Choroid plexus epithelial cell (primary cell): ENCODE data around the gene TGFBR2.
"Not testable (repeated sequence)": the region's sequence is repeated elsewhere in the genome, so short reads cannot be mapped to it uniquely, and the experiment has no call there.

Experiments
- DNase-seq: peaks from one replicate; pipeline ENCODE4 v3.0.0-alpha.2; 2010; ENCODE audit warnings: low read depth
- H3K4me3 ChIP-seq: 2 replicates; pipeline ENCODE4 v1.5.1; 2011; ENCODE audit warnings: low read depth, mild to moderate bottlenecking, control low read depth, low read length, moderate library complexity
- TF ChIP-seq, protein P1 (sequence below): conservative IDR thresholded peaks from 2 replicates; pipeline ENCODE4 v1.5.1; 2011; ENCODE audit warnings: low read depth, mild to moderate bottlenecking, control low read depth, inconsistent platforms, low read length, moderate library complexity

Gene TGFBR2

GRCh38 chr3:30619318-30619717, 12.9 kb downstream of the TGFBR2 start:
- H3K4me3 ChIP-seq, result no peak overlapping the region
- no peak for DNase-seq
- TF ChIP-seq, protein P1, sequence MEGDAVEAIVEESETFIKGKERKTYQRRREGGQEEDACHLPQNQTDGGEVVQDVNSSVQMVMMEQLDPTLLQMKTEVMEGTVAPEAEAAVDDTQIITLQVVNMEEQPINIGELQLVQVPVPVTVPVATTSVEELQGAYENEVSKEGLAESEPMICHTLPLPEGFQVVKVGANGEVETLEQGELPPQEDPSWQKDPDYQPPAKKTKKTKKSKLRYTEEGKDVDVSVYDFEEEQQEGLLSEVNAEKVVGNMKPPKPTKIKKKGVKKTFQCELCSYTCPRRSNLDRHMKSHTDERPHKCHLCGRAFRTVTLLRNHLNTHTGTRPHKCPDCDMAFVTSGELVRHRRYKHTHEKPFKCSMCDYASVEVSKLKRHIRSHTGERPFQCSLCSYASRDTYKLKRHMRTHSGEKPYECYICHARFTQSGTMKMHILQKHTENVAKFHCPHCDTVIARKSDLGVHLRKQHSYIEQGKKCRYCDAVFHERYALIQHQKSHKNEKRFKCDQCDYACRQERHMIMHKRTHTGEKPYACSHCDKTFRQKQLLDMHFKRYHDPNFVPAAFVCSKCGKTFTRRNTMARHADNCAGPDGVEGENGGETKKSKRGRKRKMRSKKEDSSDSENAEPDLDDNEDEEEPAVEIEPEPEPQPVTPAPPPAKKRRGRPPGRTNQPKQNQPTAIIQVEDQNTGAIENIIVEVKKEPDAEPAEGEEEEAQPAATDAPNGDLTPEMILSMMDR, result no peak

- TF ChIP-seq, protein P1, result no peak
- no peak overlapping the region for H3K4me3 ChIP-seq
- no peak for DNase-seq
These were observed 14.3 kb downstream of the TGFBR2 start for GRCh38 chr3:30620402-30621360.

GRCh38 chr3:30621576-30621975, 15.2 kb downstream of the TGFBR2 start:
- TF ChIP-seq, protein P1, result no peak
- DNase-seq, result no peak
- H3K4me3 ChIP-seq, result no peak overlapping the region

DNA sequence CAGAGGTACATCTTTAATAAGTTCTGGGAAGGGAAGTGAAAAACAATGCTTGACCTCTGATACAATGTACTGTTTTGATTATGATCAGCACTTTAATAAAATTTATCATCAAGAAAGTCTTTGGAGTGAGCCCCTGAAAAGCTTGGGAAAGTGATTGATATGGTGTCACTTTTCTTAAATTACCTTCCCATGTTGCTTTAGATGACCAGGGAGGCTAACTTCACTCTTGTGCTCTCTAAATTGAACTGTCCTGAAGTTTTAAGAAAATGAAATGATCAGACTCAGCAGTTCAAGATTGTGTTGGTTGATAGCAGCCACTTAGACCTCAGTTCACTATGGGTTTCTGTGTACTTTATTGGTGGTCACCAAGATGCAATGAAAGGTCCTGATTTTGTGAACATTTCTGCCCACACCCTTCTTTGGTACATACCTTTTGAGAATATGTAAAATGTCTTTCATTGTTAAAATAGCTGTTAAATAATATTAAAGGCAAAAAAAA, 15.7 kb downstream of the TGFBR2 start:
- DNase-seq, result no peak
- TF ChIP-seq, protein P1, result no peak
- H3K4me3 ChIP-seq, result no peak overlapping the region

DNA sequence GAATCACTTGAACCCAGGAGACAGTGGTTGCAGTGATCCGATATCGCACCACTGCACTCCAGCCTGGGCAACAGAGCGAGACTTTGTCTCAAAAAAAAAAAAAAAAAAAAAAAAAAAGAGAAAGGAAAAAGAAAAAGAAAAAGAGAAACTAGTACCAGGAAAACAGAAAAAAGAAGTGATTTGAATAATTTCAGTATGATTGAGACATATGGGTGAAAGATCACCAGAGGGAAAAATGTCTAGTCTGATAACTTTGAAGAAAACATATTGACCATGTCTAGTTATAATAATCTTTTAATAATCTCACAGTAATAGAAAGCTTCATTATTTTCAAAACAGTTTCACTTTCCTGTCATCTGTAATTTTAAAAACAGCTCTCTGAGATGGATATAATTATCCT, 16.4 kb downstream of the TGFBR2 start:
- TF ChIP-seq, protein P1, result no peak
- DNase-seq, result no peak
- no peak overlapping the region for H3K4me3 ChIP-seq

DNA sequence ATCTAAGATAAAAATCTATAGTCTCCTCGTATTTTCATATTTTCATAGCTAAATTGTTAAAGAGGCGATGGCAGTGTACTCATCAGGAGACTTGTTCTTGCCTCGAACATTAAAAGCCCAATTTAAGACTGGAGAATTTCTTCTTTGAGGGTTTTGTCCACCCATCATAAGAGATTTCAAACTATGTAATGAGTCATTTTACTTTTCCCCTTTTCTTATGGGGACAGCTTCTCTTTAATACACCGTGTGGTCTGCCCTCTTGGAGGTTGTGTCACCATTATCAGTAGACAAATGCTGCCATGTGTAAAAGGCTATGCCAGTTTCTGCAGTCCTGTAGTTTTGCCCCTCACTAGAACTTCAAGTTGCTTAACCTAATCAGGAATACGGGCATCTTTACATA, 16.9 kb downstream of the TGFBR2 start:
- H3K4me3 ChIP-seq, result no peak overlapping the region
- TF ChIP-seq, protein P1, result no peak
- peak; percentile 50 for DNase-seq

GRCh38 chr3:30624480-30624879, 18.1 kb downstream of the TGFBR2 start:
- DNase-seq, H3K4me3 ChIP-seq: not testable (repeated sequence)
